Common myeloid progenitor, CD34-positive (primary cell): ENCODE measurements around the gene ANAPC13.

Experiments
- CTCF ChIA-PET: fragments of 350-600 bp; sonication (Branson Sonifier 250); formaldehyde crosslinking; loops from one replicate; lab custom pipeline; 2021; ENCODE audit warnings: antibody characterized with exemption; lab: Charles Lee
- POLR2A ChIA-PET: fragments of 350-600 bp; sonication (Branson Sonifier 250); formaldehyde crosslinking; loops from one replicate; lab custom pipeline; 2021; ENCODE audit warnings: antibody characterized with exemption; lab: Charles Lee
- DNase-seq, 3 donors: peaks; one replicate each; pipeline versions ENCODE4 v3.0.0 to v3.0.0-alpha.2; 2013
- H3K27ac ChIP-seq, 2 experiments: 1 replicate in 1 of 2; 2 replicates in 1 of 2; pipeline ENCODE4 v1.7.0; 2013; ENCODE audit warnings: inconsistent platforms in 2 of 2, low read length in 2 of 2, mild to moderate bottlenecking in 2 of 2, low read depth in 1 of 2, moderate library complexity in 1 of 2; ENCODE audit not compliant: severe bottlenecking in 2 of 2, insufficient read depth in 1 of 2, poor library complexity in 1 of 2
- H3K27me3 ChIP-seq, 5 experiments: replicated peaks in 2 of 5; 1 replicate in 3 of 5; 2 replicates in 2 of 5; pipeline versions ENCODE4 v1.6.1 to v1.7.0; 2013; ENCODE audit warnings: low read length in 4 of 5, mild to moderate bottlenecking in 2 of 5, moderate library complexity in 2 of 5, inconsistent platforms in 1 of 5; ENCODE audit not compliant: insufficient read depth in 5 of 5, control insufficient read depth in 4 of 5
- H3K36me3 ChIP-seq, 4 experiments: 1 replicate in 2 of 4; 2 replicates in 2 of 4; pipeline versions ENCODE4 v1.6.1 to v1.7.0; 2013; ENCODE audit warnings: low read length in 3 of 4, control low read depth in 1 of 4, mild to moderate bottlenecking in 1 of 4; ENCODE audit not compliant: control insufficient read depth in 4 of 4, insufficient read depth in 4 of 4
- H3K4me1 ChIP-seq, 4 experiments: 1 replicate in 3 of 4; 2 replicates in 1 of 4; pipeline versions ENCODE4 v1.6.1 to v1.7.1; 2013; ENCODE audit warnings: low read length in 3 of 4, mild to moderate bottlenecking in 3 of 4, control low read depth in 1 of 4, inconsistent platforms in 1 of 4, moderate library complexity in 1 of 4; ENCODE audit not compliant: control insufficient read depth in 4 of 4, insufficient read depth in 4 of 4; ENCODE audit errors: control extremely low read depth in 1 of 4
- H3K4me3 ChIP-seq, 7 experiments: 1 replicate in 4 of 7; 2 replicates in 3 of 7; pipeline versions ENCODE4 v1.5.1 to v1.7.0; 2013; ENCODE audit warnings: mild to moderate bottlenecking in 7 of 7, low read length in 6 of 7, moderate library complexity in 6 of 7, inconsistent platforms in 2 of 7, low read depth in 2 of 7, control low read depth in 1 of 7; ENCODE audit not compliant: insufficient read depth in 4 of 7, control insufficient read depth in 1 of 7; ENCODE audit errors: extremely low read depth in 1 of 7
- H3K9me3 ChIP-seq, 5 experiments: 1 replicate in 4 of 5; 2 replicates in 1 of 5; pipeline versions ENCODE4 v1.6.1 to v1.7.1; 2013; ENCODE audit warnings: low read length in 4 of 5, mild to moderate bottlenecking in 2 of 5, inconsistent platforms in 1 of 5, low read depth in 1 of 5, moderate library complexity in 1 of 5; ENCODE audit not compliant: control insufficient read depth in 4 of 5, insufficient read depth in 2 of 5; ENCODE audit errors: control extremely low read depth in 1 of 5
- WGBS: methylation state at CpG from one replicate; pipeline ENCODE4 v1.1.5; 2013; ENCODE audit not compliant: insufficient coverage; 5-methylcytosine and 5-hydroxymethylcytosine counted together

ANAPC13 gene

DNA sequence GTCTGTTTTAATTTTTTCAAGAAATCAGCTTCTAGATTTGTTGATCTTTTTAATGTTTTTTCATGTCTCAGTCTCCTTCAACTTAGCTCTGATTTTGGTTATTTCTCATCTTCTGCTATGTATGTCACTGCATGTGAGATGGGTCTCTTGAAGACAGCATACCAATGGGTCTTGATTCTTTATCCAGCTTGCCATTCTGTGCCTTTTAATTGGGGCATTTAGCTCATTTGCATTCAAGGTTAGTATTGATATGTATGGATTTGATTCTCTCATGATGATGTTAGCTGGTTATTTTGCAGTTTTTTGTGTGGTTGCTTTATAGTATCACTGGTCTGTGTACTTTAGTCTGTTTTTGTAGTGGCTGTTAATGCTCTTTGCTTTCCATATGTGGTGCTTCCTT is 39.5 kb upstream of the ANAPC13 start:
- POLR2A ChIA-PET, result no interaction called here

DNA sequence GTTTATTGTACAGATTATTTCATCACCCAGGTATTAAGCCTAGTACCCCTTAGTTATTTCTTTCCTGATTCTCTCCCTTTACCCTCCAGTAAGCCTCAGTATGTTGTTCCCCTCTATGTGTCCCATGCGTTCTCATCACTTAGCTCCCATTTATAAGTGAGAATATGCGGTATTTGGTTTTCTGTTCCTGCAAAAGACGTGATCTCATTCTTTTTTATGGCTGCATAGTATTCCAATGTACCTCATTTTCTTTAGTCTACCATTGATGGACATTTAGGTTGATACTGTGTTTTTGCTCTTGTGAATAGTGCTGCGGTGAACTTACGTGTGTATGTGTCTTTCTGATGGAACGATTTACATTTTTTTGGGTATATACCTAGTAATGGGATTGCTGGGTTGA is 36.8 kb upstream of the ANAPC13 start:
- Histone ChIP-seq H3K27ac (no peak overlapping the region), H3K27me3 (no peaks in the 10 kb centered on the region), H3K4me3 (no peak overlapping the region), H3K36me3 (peaks cover 7 to 28% (median 10%) of the 10 kb centered on the region in 4 experiments), H3K9me3 (peaks cover 12 to 59% (median 30%) of the 10 kb centered on the region in 5 experiments), H3K4me1 (no peaks in the 10 kb centered on the region)
- 100% methylated on average over 1 of the region's 6 CpGs for WGBS
- ChIA-PET POLR2A (no interaction called here), CTCF (no interaction called here)
- no peak for DNase-seq

More for the DNA sequence above, 39.5 kb upstream of the ANAPC13 start:
- Histone ChIP-seq H3K4me1 (no peaks in the 10 kb centered on the region), H3K4me3 (no peak overlapping the region), H3K36me3 (peaks cover 7 to 28% (median 10%) of the 10 kb centered on the region in 4 experiments), H3K27ac (no peak overlapping the region), H3K9me3 (peaks cover 11 to 49% (median 25%) of the 10 kb centered on the region in 5 experiments), H3K27me3 (no peaks in the 10 kb centered on the region)
- peak in 2 of 3 donors; percentile 17 to 33 for DNase-seq
- CTCF ChIA-PET, result interaction anchor here (0.7 to 2.1 kb wide), 2 partner anchors 9 to 30 kb away, joined by 3 to 4 read pairs; no protein-coding TSS in a partner anchor

GRCh38 chr3:134517791-134518190 is 32.0 kb upstream of the ANAPC13 start:
- peaks cover 10 to 37% (median 13%) of the 10 kb centered on the region in 4 experiments for H3K36me3 ChIP-seq
- ChIA-PET CTCF (no interaction called here), POLR2A (no interaction called here)
- H3K4me1 ChIP-seq, result no peaks in the 10 kb centered on the region
- DNase-seq, result no peak
- peaks cover 3 to 20% (median 13%) of the 10 kb centered on the region in 5 experiments for H3K9me3 ChIP-seq
- H3K27me3 ChIP-seq, result no peaks in the 10 kb centered on the region
- no peak overlapping the region for H3K27ac ChIP-seq
- H3K4me3 ChIP-seq, result no peak overlapping the region

- Histone ChIP-seq H3K36me3 (peaks cover 11 to 40% (median 16%) of the 10 kb centered on the region in 4 experiments), H3K27me3 (no peaks in the 10 kb centered on the region), H3K4me1 (no peaks in the 10 kb centered on the region), H3K9me3 (peaks cover 0 to 18% (median 12%) of the 10 kb centered on the region in 5 experiments), H3K4me3 (no peak overlapping the region), H3K27ac (no peak overlapping the region)
- CTCF ChIA-PET, result no interaction called here
- 100% methylated on average over 1 of the region's 3 CpGs for WGBS
- DNase-seq, result no peak
- POLR2A ChIA-PET, result no interaction called here
Measured at GRCh38 chr3:134516905-134517304, 31.1 kb upstream of the ANAPC13 start.

DNA sequence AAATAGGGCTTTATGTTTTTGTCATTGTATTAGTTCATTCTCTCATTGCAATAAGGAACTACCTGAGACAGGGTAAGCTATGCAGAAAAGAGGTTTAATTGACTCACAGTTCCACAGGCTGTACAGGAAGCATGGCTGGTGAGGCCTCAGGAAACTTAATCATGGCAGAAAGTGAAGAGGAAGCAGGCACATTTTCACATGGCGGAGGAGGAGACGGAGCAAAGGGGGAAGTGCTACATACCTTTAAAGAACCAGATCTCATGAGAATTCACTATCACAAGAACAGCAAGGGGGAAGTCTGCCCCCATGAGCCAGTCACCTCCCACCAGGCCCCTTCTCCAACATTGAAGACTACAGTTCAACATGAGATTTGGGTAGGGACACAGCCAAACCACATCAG is 25.7 kb upstream of the ANAPC13 start:
- H3K27me3 ChIP-seq, result no peaks in the 10 kb centered on the region

DNA sequence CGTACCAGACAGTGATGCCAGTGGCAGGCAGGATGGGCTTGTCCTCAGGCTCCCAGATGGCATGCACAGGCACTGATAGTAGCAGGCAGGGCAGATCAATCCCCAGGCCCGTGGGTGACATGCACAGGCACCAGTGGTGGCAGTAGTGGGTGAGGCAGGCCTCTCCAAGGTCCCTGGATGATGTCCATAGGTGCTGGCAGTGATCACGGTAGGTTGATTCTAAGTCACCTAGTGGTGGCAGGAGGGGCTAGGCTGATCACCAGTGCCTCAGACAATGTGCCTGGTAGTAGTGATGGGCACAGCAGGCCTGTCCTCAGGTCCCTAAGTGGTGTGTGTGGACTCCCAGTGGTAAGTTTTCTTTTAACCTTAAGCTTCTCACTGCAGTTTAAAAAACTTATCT is 19.7 kb upstream of the ANAPC13 start:
- no peak for DNase-seq
- Histone ChIP-seq H3K27me3 (no peaks in the 10 kb centered on the region), H3K4me1 (no peaks in the 10 kb centered on the region), H3K27ac (no peak overlapping the region), H3K36me3 (peaks cover 25 to 75% (median 37%) of the 10 kb centered on the region in 4 experiments), H3K9me3 (peaks cover 3 to 54% (median 9%) of the 10 kb centered on the region in 5 experiments), H3K4me3 (no peak overlapping the region)
- ChIA-PET CTCF (interaction anchor here (0.7 to 1.0 kb wide), 2 partner anchors 13 to 197 kb away, joined by 4 read pairs; no protein-coding TSS in a partner anchor), POLR2A (no interaction called here)
- 100% methylated on average over 3 of the region's 3 CpGs for WGBS

More for the DNA sequence above, 25.7 kb upstream of the ANAPC13 start:
- ChIA-PET CTCF (no interaction called here), POLR2A (no interaction called here)
- Histone ChIP-seq H3K4me3 (no peak overlapping the region), H3K9me3 (peaks cover 0 to 20% (median 8%) of the 10 kb centered on the region in 5 experiments), H3K27ac (no peak overlapping the region), H3K36me3 (peaks cover 28 to 74% (median 49%) of the 10 kb centered on the region in 4 experiments), H3K4me1 (no peaks in the 10 kb centered on the region)
- no peak for DNase-seq
- no CpG with 5 or more reads among the region's 2 CpGs for WGBS

DNA sequence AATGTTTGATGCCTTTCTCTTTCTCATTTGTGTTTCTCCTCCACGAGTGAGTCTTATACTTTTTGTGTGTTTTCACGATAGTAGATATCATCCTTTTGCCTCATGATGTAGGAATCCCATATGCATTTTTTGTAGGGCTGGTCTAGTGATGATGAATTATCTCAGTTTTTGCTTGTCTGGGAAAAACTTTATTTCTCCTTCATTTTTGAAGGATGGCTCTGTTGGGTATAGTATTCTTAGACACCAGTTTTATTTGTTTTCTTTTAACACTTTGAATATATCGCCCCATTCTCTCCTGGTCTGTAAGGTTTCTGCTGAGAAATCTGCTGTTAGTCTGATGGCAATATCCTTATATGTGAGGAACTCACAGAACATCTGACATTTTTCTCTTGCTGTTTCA is 18.3 kb upstream of the ANAPC13 start:
- no peak overlapping the region for H3K27ac ChIP-seq
- DNase-seq, result peak in 2 of 3 donors; percentile 39 to 55
- H3K4me1 ChIP-seq, result no peaks in the 10 kb centered on the region
- peaks cover 24 to 72% (median 31%) of the 10 kb centered on the region in 4 experiments for H3K36me3 ChIP-seq
- H3K9me3 ChIP-seq, result peaks cover 3 to 59% (median 8%) of the 10 kb centered on the region in 5 experiments
- ChIA-PET POLR2A (no interaction called here), CTCF (interaction anchor here (0.6 kb wide), 1 partner anchor 1016 kb away, joined by 3 read pairs; no protein-coding TSS in a partner anchor)
- H3K4me3 ChIP-seq, result no peak overlapping the region
- WGBS, result 86% methylated on average over 1 of the region's 3 CpGs
- H3K27me3 ChIP-seq, result no peaks in the 10 kb centered on the region
